Testis (tissue), 3 donors: ENCODE measurements around the gene BCL6B. TPM values are rescaled to one million over a fixed set of nuclear protein-coding genes. Genes with fewer than 3 reads are reported as not detected.

Experiments
- DNase-seq: peaks from one replicate; pipeline ENCODE4 v3.0.0-alpha.2; 2019
- H3K27ac ChIP-seq, 2 donors: fragments of 200-600 bp; sonication (generic); one replicate each; pipeline ENCODE4 v1.5.1; 2019
- H3K27me3 ChIP-seq: fragments of 200-600 bp; sonication (generic); one replicate; pipeline ENCODE4 v1.5.1; 2019
- H3K36me3 ChIP-seq: fragments of 200-600 bp; sonication (generic); one replicate; pipeline ENCODE4 v1.5.1; 2017; ENCODE audit warnings: low read depth; ENCODE audit errors: missing control alignments
- H3K4me1 ChIP-seq: fragments of 200-600 bp; sonication (generic); one replicate; pipeline ENCODE4 v1.5.1; 2019
- H3K4me3 ChIP-seq, 2 donors: fragments of 200-600 bp; sonication (generic); one replicate each; pipeline ENCODE4 v1.5.1; 2017 to 2019
- H3K9me3 ChIP-seq: fragments of 200-600 bp; sonication (generic); one replicate; pipeline ENCODE4 v1.5.1; 2017
- CTCF ChIP-seq, 3 experiments: fragments of 450-650 bp in 2 of 3; fragments of 200-600 bp in 1 of 3; sonication (generic) in 1 of 3; IDR thresholded peaks; one replicate each; pipeline ENCODE4 v1.5.1; 2016 to 2019; ENCODE audit warnings: antibody characterized with exemption in 3 of 3, mild to moderate bottlenecking in 2 of 3, moderate library complexity in 1 of 3
- POLR2A ChIP-seq: fragments of 450-650 bp; IDR thresholded peaks from one replicate; pipeline ENCODE4 v1.6.1; 2017; ENCODE audit warnings: antibody characterized with exemption, mild to moderate bottlenecking, moderate library complexity
- WGBS, 2 donors: methylation state at CpG; one replicate each; pipeline ENCODE4 v1.1.5; 2018; 5-methylcytosine and 5-hydroxymethylcytosine counted together
- intact Hi-C: fragments of 100-400 bp; cut with DNase I; formaldehyde crosslinking; loops from one replicate; pipeline ENCODE4 v1.15.1; 2023; ENCODE audit warnings: low total_unique reads
- polyA plus RNA-seq: library from polyadenylated mRNA; stranded (reverse); fragments of 350-450 nt; fragmentation: Illumina TruSeq; extraction: RNeasy Lipid Tissue Mini Kit (QIAGEN cat#74804); gene quantifications from one replicate; pipeline ENCODE4 v1.2.3, GENCODE V29; 2014; ENCODE audit warnings: low read depth, low replicate concordance; ENCODE audit not compliant: insufficient read depth
- total RNA-seq, 2 donors: library from RNA; depleted of rRNA; stranded (reverse); fragments of >200 nt; gene quantifications; one replicate each; pipeline ENCODE4 v1.2.3, GENCODE V29; 2016

The BCL6B gene
- total and polyA plus RNA-seq, 3 donors from 2014 or later: 2.5 to 4.6 (median 3.5) TPM

DNA sequence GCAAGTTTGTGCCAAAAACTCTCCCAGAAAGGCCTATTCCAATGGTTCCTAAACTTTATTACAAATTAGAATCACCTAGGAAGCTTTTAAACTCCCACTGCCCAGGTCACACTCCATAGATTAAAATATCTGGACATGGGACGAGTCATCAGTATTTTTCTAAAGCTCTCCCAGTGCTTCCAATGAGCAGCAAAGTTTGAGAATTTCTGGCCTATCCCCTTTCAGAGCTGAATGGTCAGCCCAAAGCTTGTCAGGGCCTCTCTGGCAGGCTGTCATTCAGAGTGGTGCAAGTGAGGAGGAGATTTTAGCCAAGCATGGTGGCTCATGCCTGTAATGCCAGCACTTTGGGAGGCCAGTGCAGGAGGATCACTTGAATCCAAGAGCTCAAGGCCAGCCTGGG is 2.4 kb downstream of the BCL6B start:
- no peak overlapping the region for H3K27ac ChIP-seq
- intact Hi-C loops: no loop called here
- H3K36me3 ChIP-seq: no peaks in the 10 kb centered on the region
- H3K27me3 ChIP-seq: no peaks in the 10 kb centered on the region
- no peaks in the 10 kb centered on the region for H3K9me3 ChIP-seq
- peaks cover 7% of the 10 kb centered on the region for H3K4me1 ChIP-seq
- WGBS, 2 donors: 78 to 92% methylated on average over 1 of the region's 1 CpG
- no peak for DNase-seq
- TF ChIP-seq POLR2A (no peak), CTCF (IDR thresholded peaks at IDR 0.05) (no peak)
- H3K4me3 ChIP-seq: no peak overlapping the region

DNA sequence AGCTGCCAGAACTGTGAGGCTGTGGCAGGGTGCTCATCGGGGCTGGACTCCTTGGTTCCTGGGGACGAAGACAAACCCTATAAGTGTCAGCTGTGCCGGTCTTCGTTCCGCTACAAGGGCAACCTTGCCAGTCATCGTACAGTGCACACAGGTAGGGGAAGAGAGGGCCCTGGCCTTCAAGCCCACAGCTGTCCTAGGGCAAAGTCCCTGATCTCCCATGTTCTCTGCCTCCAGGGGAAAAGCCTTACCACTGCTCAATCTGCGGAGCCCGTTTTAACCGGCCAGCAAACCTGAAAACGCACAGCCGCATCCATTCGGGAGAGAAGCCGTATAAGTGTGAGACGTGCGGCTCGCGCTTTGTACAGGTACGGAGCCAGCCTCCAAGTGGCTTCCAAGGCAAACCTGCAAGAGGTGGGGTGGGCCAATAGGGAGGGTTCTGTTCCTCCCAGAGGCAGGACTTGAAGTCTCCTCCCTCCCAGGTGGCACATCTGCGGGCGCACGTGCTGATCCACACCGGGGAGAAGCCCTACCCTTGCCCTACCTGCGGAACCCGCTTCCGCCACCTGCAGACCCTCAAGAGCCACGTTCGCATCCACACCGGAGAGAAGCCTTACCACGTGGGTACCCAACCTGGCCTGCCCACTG is 3.7 kb downstream of the BCL6B start:
- intact Hi-C loops: no loop called here
- WGBS, 2 donors: 85 to 88% methylated on average over 24 to 29 of the region's 29 CpGs
- H3K36me3 ChIP-seq: no peaks in the 10 kb centered on the region
- no peaks in the 10 kb centered on the region for H3K9me3 ChIP-seq
- H3K4me1 ChIP-seq: peaks cover 2% of the 10 kb centered on the region
- no peak for TF ChIP-seq CTCF (IDR thresholded peaks at IDR 0.05)
- TF ChIP-seq POLR2A: no peak
- no peak overlapping the region for H3K27ac ChIP-seq
- no peaks in the 10 kb centered on the region for H3K27me3 ChIP-seq
- DNase-seq: no peak
- no peak overlapping the region for H3K4me3 ChIP-seq

DNA sequence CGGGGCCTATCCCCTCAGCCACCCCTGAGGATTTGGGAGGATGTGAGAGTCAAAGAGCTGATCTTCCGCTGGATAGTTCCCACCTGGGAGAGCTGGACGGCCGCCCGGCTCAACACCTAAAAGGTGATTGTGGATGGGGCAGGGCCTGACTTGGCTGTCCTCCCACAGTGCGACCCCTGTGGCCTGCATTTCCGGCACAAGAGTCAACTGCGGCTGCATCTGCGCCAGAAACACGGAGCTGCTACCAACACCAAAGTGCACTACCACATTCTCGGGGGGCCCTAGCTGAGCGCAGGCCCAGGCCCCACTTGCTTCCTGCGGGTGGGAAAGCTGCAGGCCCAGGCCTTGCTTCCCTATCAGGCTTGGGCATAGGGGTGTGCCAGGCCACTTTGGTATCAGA is 4.5 kb downstream of the BCL6B start:
- 68 to 73% methylated on average over 7 to 13 of the region's 13 CpGs for WGBS, 2 donors
- no peak for DNase-seq
- H3K27me3 ChIP-seq: no peaks in the 10 kb centered on the region
- no peaks in the 10 kb centered on the region for H3K36me3 ChIP-seq
- no peak overlapping the region for H3K4me3 ChIP-seq
- TF ChIP-seq POLR2A: no peak
- H3K4me1 ChIP-seq: no peaks in the 10 kb centered on the region
- no peaks in the 10 kb centered on the region for H3K9me3 ChIP-seq
- intact Hi-C loops: no loop called here
- H3K27ac ChIP-seq: no peak overlapping the region

DNA sequence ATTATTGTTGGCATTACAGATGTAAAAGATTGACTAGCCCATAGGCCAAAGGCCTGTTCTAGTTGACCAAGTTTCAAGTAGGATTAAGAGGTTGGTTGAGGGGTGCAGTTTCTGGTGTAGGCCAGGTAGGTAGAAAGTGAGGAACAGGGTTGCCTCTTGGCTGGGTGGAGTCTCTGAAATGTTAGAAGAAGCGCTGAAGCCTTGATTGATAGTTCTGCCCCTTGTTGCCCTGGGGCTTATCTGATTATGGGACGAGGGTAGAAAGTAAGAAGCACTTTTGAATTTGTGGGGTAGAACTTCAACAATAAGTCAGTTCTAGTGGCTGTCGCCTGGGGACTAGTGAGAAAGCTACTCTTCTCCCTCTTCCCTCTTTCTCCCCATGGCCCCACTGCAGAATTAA is 6.2 kb downstream of the BCL6B start:
- Histone ChIP-seq H3K27ac (no peak overlapping the region), H3K4me3 (no peak overlapping the region), H3K36me3 (no peaks in the 10 kb centered on the region), H3K4me1 (no peaks in the 10 kb centered on the region), H3K27me3 (no peaks in the 10 kb centered on the region), H3K9me3 (no peaks in the 10 kb centered on the region)
- 86 to 91% methylated on average over 3 of the region's 3 CpGs for WGBS, 2 donors
- intact Hi-C loops: no loop called here
- TF ChIP-seq CTCF (IDR thresholded peaks at IDR 0.05) (no peak), POLR2A (no peak)
- DNase-seq: no peak

GRCh38 chr17:7029659-7030058 is 6.8 kb downstream of the BCL6B start:
- Histone ChIP-seq H3K27ac (no peak overlapping the region), H3K9me3 (no peaks in the 10 kb centered on the region), H3K4me3 (no peak overlapping the region), H3K27me3 (no peaks in the 10 kb centered on the region), H3K36me3 (no peaks in the 10 kb centered on the region), H3K4me1 (peaks cover 1% of the 10 kb centered on the region)
- WGBS, 2 donors: 85 to 92% methylated on average over 7 to 8 of the region's 8 CpGs
- intact Hi-C loops: no loop called here
- TF ChIP-seq CTCF (IDR thresholded peaks at IDR 0.05) (no peak), POLR2A (no peak)
- DNase-seq: no peak
